ENCODE results near the gene GTF2F2.

Gene GTF2F2

GRCh38 chr13:45206340-45206739 is 86.0 kb downstream of the GTF2F2 start:
- peaks cover 17% of the 10 kb centered on the region for H3K4me1 Mint-ChIP-seq
- no peaks in the 10 kb centered on the region for H3K27me3 Mint-ChIP-seq (ENCODE audit: low read depth)
- H3K27ac Mint-ChIP-seq, result peak overlapping the region; percentile 1 to 24 (median 23)
- no peak for TF ChIP-seq CTCF (IDR thresholded peaks at IDR 0.05; ENCODE audit: unreplicated experiment in 3 of 3)
- H3K9me3 Mint-ChIP-seq, result no peaks in the 10 kb centered on the region
- H3K4me3 Mint-ChIP-seq, result no peak overlapping the region
- peaks cover 38% of the 10 kb centered on the region for H3K36me3 Mint-ChIP-seq (ENCODE audit: low read depth)

GRCh38 chr13:45207319-45207718 is 87.0 kb downstream of the GTF2F2 start:
- no peaks in the 10 kb centered on the region for H3K27me3 Mint-ChIP-seq (ENCODE audit: low read depth)
- no peaks in the 10 kb centered on the region for H3K9me3 Mint-ChIP-seq
- peaks cover 31% of the 10 kb centered on the region for H3K36me3 Mint-ChIP-seq (ENCODE audit: low read depth)
- no peak for TF ChIP-seq CTCF (IDR thresholded peaks at IDR 0.05; ENCODE audit: unreplicated experiment in 3 of 3)
- H3K4me1 Mint-ChIP-seq, result peaks cover 17% of the 10 kb centered on the region
- H3K27ac Mint-ChIP-seq, result no peak overlapping the region
- no peak overlapping the region for H3K4me3 Mint-ChIP-seq

GRCh38 chr13:45208132-45208531 is 87.8 kb downstream of the GTF2F2 start:
- Mint-ChIP-seq H3K27ac (no peak overlapping the region), H3K9me3 (no peaks in the 10 kb centered on the region), H3K36me3 (ENCODE audit: low read depth) (peaks cover 31% of the 10 kb centered on the region), H3K27me3 (ENCODE audit: low read depth) (no peaks in the 10 kb centered on the region), H3K4me1 (peaks cover 17% of the 10 kb centered on the region), H3K4me3 (no peak overlapping the region)
- no peak for TF ChIP-seq CTCF (IDR thresholded peaks at IDR 0.05; ENCODE audit: unreplicated experiment in 3 of 3)

- peaks cover 32% of the 10 kb centered on the region for H3K36me3 Mint-ChIP-seq (ENCODE audit: low read depth)
- H3K4me3 Mint-ChIP-seq, result no peak overlapping the region
- H3K27me3 Mint-ChIP-seq (ENCODE audit: low read depth), result no peaks in the 10 kb centered on the region
- no peak overlapping the region for H3K27ac Mint-ChIP-seq
- peaks cover 17% of the 10 kb centered on the region for H3K4me1 Mint-ChIP-seq
- H3K9me3 Mint-ChIP-seq, result no peaks in the 10 kb centered on the region
- no peak for TF ChIP-seq CTCF (IDR thresholded peaks at IDR 0.05; ENCODE audit: unreplicated experiment in 3 of 3)
Observed at GRCh38 chr13:45209229-45209628, 88.9 kb downstream of the GTF2F2 start.

- no peaks in the 10 kb centered on the region for H3K9me3 Mint-ChIP-seq
- H3K4me1 Mint-ChIP-seq, result peaks cover 5% of the 10 kb centered on the region
- no peak overlapping the region for H3K4me3 Mint-ChIP-seq
- peaks cover 25% of the 10 kb centered on the region for H3K36me3 Mint-ChIP-seq (ENCODE audit: low read depth)
- no peaks in the 10 kb centered on the region for H3K27me3 Mint-ChIP-seq (ENCODE audit: low read depth)
- TF ChIP-seq CTCF (IDR thresholded peaks at IDR 0.05; ENCODE audit: unreplicated experiment in 3 of 3), result no peak
- H3K27ac Mint-ChIP-seq, result peak overlapping the region in 1 of 3 experiments; percentile 57
Observed at GRCh38 chr13:45215392-45216077, 95.2 kb downstream of the GTF2F2 start.

GRCh38 chr13:45216193-45216592 is 95.9 kb downstream of the GTF2F2 start:
- Mint-ChIP-seq H3K9me3 (no peaks in the 10 kb centered on the region), H3K27ac (peak overlapping the region in 1 of 3 experiments; percentile 57), H3K4me1 (peaks cover 5% of the 10 kb centered on the region), H3K36me3 (ENCODE audit: low read depth) (peaks cover 20% of the 10 kb centered on the region), H3K27me3 (ENCODE audit: low read depth) (no peaks in the 10 kb centered on the region), H3K4me3 (no peak overlapping the region)
- no peak for TF ChIP-seq CTCF (IDR thresholded peaks at IDR 0.05; ENCODE audit: unreplicated experiment in 3 of 3)

Data from nephron (organoid).